Spleen (tissue), 11 donors: Measurements from ENCODE around the gene PLA2G2D. TPM values are rescaled to one million over a fixed set of nuclear protein-coding genes. Genes with fewer than 3 reads are reported as not detected.

ENCODE experiments used
- DNase-seq: peaks from one replicate; pipeline ENCODE4 v3.0.0-alpha.2; 2020
- H3K27ac ChIP-seq, 8 donors: fragments of 200-600 bp; sonication (generic) in 7 of 8; 1 replicate in 4 of 8; 2 replicates in 4 of 8; pipeline versions ENCODE4 v1.5.0 to v1.8.0; 2016 to 2021; ENCODE audit warnings: inconsistent platforms in 4 of 8, mild to moderate bottlenecking in 4 of 8, moderate library complexity in 1 of 8
- H3K27me3 ChIP-seq, 7 donors: fragments of 200-600 bp; sonication (generic) in 6 of 7; replicated peaks in 1 of 7; 1 replicate in 4 of 7; 2 replicates in 3 of 7; pipeline versions ENCODE4 v1.5.0 to v1.8.0; 2016 to 2021; ENCODE audit warnings: inconsistent platforms in 3 of 7, mild to moderate bottlenecking in 1 of 7
- H3K36me3 ChIP-seq, 6 donors: fragments of 200-600 bp; sonication (generic) in 5 of 6; 1 replicate in 4 of 6; 2 replicates in 2 of 6; pipeline versions ENCODE4 v1.5.0 to v1.8.0; 2016 to 2021; ENCODE audit warnings: inconsistent platforms in 2 of 6
- H3K4me1 ChIP-seq, 6 donors: fragments of 200-600 bp; sonication (generic) in 5 of 6; 1 replicate in 3 of 6; 2 replicates in 3 of 6; pipeline versions ENCODE4 v1.5.0 to v1.8.0; 2016 to 2021; ENCODE audit warnings: inconsistent platforms in 3 of 6
- H3K4me3 ChIP-seq, 8 donors: fragments of 200-600 bp; sonication (generic) in 7 of 8; 1 replicate in 4 of 8; 2 replicates in 4 of 8; pipeline versions ENCODE4 v1.5.0 to v1.8.0; 2016 to 2021; ENCODE audit warnings: inconsistent platforms in 4 of 8, mild to moderate bottlenecking in 4 of 8, moderate library complexity in 2 of 8
- H3K9me3 ChIP-seq, 8 donors: fragments of 200-600 bp; sonication (generic) in 7 of 8; 1 replicate in 4 of 8; 2 replicates in 4 of 8; pipeline versions ENCODE4 v1.5.0 to v1.8.0; 2016 to 2021; ENCODE audit warnings: inconsistent platforms in 4 of 8
- CTCF ChIP-seq, 11 experiments: fragments of 200-600 bp in 7 of 11; fragments of 450-650 bp in 4 of 11; sonication (generic) in 4 of 11; IDR thresholded peaks in 8 of 11; conservative IDR thresholded peaks in 3 of 11; 1 replicate in 7 of 11; 2 replicates in 4 of 11; pipeline versions ENCODE4 v1.4.0 to v1.8.0; 2016 to 2021; ENCODE audit warnings: antibody characterized with exemption in 11 of 11, inconsistent platforms in 4 of 11, mild to moderate bottlenecking in 1 of 11
- POLR2A ChIP-seq, 3 donors: fragments of 450-650 bp; IDR thresholded peaks; one replicate each; pipeline ENCODE4 v1.5.1; 2017; ENCODE audit warnings: antibody characterized with exemption in 3 of 3, mild to moderate bottlenecking in 1 of 3
- POLR2AphosphoS5 ChIP-seq, 3 donors: sonication (generic); formaldehyde crosslinking; IDR thresholded peaks; one replicate each; pipeline ENCODE4 v1.5.1; 2017; ENCODE audit warnings: antibody characterized with exemption in 3 of 3
- WGBS, 5 donors: extraction: QIAGEN DNeasy Blood & Tissue Kit in 3 of 5; methylation state at CpG; one replicate each; pipeline versions ENCODE4 v1.1.5 to v1.1.7; 2013 to 2018; 5-methylcytosine and 5-hydroxymethylcytosine counted together
- intact Hi-C: fragments of 100-400 bp; cut with DNase I; formaldehyde crosslinking; loops from one replicate; pipeline ENCODE4 v1.15.0; 2023; ENCODE audit warnings: low total_unique reads
- polyA plus RNA-seq, 3 donors: library from polyadenylated mRNA; stranded (reverse); fragments of 200-250 nt; gene quantifications; one replicate each; pipeline ENCODE4 v1.2.1, GENCODE V29; 2013
- total RNA-seq, 7 donors: library from RNA; depleted of rRNA in 3 of 7; stranded (reverse); fragments of >200 nt in 3 of 7; fragmentation: NEBNext Ultra II Directional in 4 of 7; extraction: Animal tissue kit (Norgen Biotek cat#: 25700) in 4 of 7; gene quantifications; one replicate each; pipeline versions ENCODE4 v1.1.0 to v1.2.1, GENCODE V29; 2016 to 2021
- donor health status: healthy with polysubstance abuse.
- donor health status: DM: no; HTN: no; CAD: no; lungs with moderate emphysema.
- donor health status: DM: no; HTN: no; CAD: no.
- donor health status: Bipolar disorder and iron deficiency.
- donor health status: healthy.
- donor health status: DM: no; HTN: no; CAD: no.
- donor health status: DM: yes; HTN: yes; CAD: no.

PLA2G2D gene
- total and polyA plus RNA-seq, 10 donors, result 0.92 to 28.7 (median 7.3) TPM

DNA sequence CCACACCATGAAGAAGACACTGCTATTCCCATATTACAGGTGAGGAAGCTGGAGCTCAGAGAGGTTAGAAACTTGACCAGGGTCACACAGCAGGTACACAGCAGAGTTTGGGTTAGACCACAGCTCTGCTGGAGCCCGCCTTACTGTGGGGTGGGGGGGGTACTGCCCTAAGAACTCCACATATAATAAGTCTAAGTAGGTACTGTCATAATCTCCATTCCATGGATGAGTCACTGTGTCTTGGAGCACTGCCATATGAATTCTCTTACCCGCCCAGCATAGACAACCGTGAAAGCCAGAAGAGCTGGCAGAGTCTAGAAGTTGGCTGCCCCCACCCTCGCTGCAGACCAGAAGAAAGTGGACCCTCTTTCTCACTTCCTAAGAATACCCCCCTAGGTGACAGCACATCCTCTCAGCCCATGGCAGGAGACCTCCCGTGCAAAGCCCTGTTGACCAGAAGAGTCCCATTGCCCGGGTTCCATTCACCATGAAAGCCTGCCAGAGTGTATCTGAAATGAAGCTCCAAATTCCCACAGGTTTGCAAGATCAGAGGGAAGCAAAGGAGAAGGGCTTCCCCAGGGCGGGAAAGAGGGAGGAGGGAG is 5.2 kb upstream of the PLA2G2D start:
- DNase-seq, result no peak
- H3K4me3 ChIP-seq, result no peak overlapping the region
- H3K36me3 ChIP-seq, result no peaks in the 10 kb centered on the region
- no peaks in the 10 kb centered on the region for H3K27me3 ChIP-seq
- H3K4me1 ChIP-seq, result peaks cover 0 to 35% (median 14%) of the 10 kb centered on the region in 6 donors
- intact Hi-C loops, result no loop called here
- WGBS, 5 donors, result 55 to 83% (median 71%) methylated on average over 7 of the region's 7 CpGs
- TF ChIP-seq CTCF (IDR thresholded peaks at IDR 0.05 in 8 of 11, conservative IDR thresholded peaks at IDR 0.05 in 3 of 11) (no peak), POLR2AphosphoS5 (IDR thresholded peaks at IDR 0.05) (no peak), POLR2A (IDR thresholded peaks at IDR 0.05) (no peak)
- peaks cover 0 to 8% (median 5%) of the 10 kb centered on the region in 8 donors for H3K9me3 ChIP-seq
- no peak overlapping the region for H3K27ac ChIP-seq

DNA sequence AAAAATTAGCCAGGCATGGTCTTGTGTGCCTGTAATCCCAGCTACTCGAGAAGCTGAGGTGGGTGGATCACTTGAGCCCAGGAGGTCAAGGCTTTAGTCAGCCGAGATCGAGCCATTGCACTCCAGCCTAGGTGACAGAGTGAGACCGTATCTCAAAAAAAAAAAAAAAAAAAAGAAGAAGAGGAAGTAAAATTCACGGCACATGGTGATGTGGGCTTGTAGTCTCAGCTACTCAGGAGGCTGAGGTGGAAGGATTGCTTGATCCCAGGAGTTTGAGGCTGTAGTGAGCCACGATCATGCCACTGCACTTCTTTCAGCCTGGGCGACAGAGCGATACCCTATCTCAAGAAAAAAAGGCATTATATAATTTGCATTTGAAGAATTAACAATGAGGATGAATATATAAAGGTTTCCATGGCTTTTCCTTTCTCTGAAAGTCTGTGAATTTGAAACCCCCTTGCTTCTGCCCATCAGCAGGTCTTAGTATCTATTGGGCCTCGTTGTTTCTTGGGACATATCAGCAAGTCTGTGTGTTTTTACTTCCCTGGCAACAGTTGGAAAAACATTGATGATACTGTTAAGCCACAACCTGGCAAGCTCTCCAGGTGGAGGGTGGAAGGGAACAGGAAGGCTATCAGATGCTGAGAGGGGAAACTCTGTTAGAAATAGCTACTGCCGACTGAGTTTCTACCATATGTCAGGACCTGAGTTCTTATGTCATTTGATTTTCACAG is 4.6 kb upstream of the PLA2G2D start:
- Histone ChIP-seq H3K9me3 (peaks cover 0 to 2% (median 0%) of the 10 kb centered on the region in 8 donors), H3K27me3 (no peaks in the 10 kb centered on the region), H3K27ac (no peak overlapping the region), H3K4me3 (no peak overlapping the region), H3K4me1 (peaks cover 0 to 41% (median 19%) of the 10 kb centered on the region in 6 donors), H3K36me3 (no peaks in the 10 kb centered on the region)
- WGBS, 5 donors, result 49 to 54% (median 50%) methylated on average over 9 to 10 of the region's 10 CpGs
- TF ChIP-seq POLR2AphosphoS5 (IDR thresholded peaks at IDR 0.05) (no peak), CTCF (IDR thresholded peaks at IDR 0.05 in 8 of 11, conservative IDR thresholded peaks at IDR 0.05 in 3 of 11) (no peak)
- no peak for DNase-seq
- intact Hi-C loops, result no loop called here

GRCh38 chr1:20120796-20121195 is 1.5 kb upstream of the PLA2G2D start:
- no peak for DNase-seq
- no peak for TF ChIP-seq CTCF (IDR thresholded peaks at IDR 0.05 in 8 of 11, conservative IDR thresholded peaks at IDR 0.05 in 3 of 11)
- Histone ChIP-seq H3K27me3 (no peaks in the 10 kb centered on the region), H3K36me3 (no peaks in the 10 kb centered on the region), H3K9me3 (no peaks in the 10 kb centered on the region), H3K27ac (no peak overlapping the region), H3K4me3 (no peak overlapping the region), H3K4me1 (peaks cover 0 to 33% (median 17%) of the 10 kb centered on the region in 6 donors)
- intact Hi-C loops, result no loop called here
- 89 to 98% (median 93%) methylated on average over 4 of the region's 4 CpGs for WGBS, 5 donors

DNA sequence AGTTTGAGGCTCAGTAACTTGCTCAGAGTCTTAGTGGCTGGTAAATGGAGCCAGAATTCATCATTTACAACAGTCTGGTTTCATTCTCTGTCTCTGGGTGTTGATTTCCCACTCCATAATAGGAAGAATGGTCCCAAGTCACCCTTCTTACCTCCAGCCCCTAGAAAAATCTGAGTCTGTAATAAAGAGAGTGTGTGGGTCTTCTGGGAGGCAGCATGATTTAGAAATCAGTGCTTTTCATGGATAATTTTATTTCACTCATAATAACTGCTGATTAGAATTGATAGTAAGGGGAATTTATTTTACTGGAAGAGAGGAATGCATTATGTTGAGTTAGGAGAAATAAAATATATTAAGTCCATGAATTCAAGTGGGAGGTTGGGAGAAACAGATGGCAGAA is 2.1 kb downstream of the PLA2G2D start:
- intact Hi-C loops, result no loop called here
- Histone ChIP-seq H3K4me3 (no peak overlapping the region), H3K36me3 (no peaks in the 10 kb centered on the region), H3K4me1 (peaks cover 0 to 17% (median 9%) of the 10 kb centered on the region in 6 donors), H3K9me3 (no peaks in the 10 kb centered on the region), H3K27me3 (no peaks in the 10 kb centered on the region), H3K27ac (no peak overlapping the region)
- TF ChIP-seq POLR2A (IDR thresholded peaks at IDR 0.05), result no peak
- no peak for TF ChIP-seq POLR2AphosphoS5 (IDR thresholded peaks at IDR 0.05)
- no peak for TF ChIP-seq CTCF (IDR thresholded peaks at IDR 0.05 in 8 of 11, conservative IDR thresholded peaks at IDR 0.05 in 3 of 11)
- no peak for DNase-seq
